ENCODE results near the gene COL11A2. TPM values are rescaled to one million over a fixed set of nuclear protein-coding genes. Genes with fewer than 3 reads are reported as not detected.

COL11A2 gene
- total RNA-seq, 1 experiment from 2014 or later = 0.58 TPM

DNA sequence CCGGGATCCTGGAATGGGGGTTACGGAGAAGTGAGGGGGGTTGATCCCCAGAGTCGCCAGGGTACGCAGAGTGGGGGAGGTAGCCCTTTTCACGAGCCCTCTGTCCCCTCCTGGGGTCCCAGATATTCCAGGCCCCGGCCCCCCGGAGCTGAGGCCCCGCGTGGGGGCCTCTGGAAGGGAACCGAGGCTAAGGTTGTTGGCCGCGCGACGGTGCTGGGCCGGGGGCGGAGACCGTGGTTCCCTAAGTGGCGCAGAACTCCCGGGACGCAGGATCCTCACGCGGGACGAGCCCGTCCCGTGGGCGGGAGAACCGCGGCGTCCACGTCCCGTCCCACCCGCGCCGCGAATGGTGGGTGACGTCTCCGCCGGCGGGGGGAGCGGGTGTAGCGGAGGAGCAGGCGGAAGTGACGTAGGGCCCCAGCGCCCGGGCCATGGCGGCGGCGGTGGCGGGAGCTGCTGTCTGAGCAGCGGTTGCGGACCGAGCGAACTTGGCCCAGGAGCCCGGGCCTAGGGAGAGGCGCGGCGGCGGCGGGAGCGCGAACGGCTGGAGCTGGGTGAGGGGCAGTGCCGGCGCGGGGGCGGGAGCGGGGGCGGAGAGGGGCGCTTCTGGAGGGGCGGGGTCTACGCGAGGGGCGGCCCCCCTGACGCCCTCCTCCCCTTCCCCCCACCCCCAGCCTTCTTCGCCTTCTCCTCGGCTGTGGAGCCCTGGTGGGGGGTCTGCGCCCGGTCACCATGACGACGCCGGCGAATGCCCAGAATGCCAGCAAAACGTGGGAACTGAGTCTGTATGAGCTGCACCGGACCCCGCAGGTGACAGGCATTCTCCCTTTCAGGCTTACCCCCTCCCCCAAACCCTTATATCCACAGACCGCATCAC, 16.1 kb upstream of the COL11A2 start, which contains the start of gene RING1:
TSS of gene RING1 (plus strand) at position 410 of the 877 bp plus-strand sequence. CDS start at position 733, 323 bp downstream.
- no peaks in the 10 kb centered on the region for H3K9me2 ChIP-seq (replicated peaks; ENCODE audit: low read length)
- POLR2A ChIA-PET (ENCODE audit: unreplicated experiment) = interaction anchor here (0.6 to 0.9 kb wide), 2 partner anchors 187 to 237 kb away, joined by 3 to 5 read pairs; no protein-coding TSS in a partner anchor
- no peaks in the 10 kb centered on the region for H4K20me1 ChIP-seq (ENCODE audit: low read length)
- peaks cover 40% of the 10 kb centered on the region for H3K4me1 ChIP-seq (ENCODE audit: insufficient read depth, low read length)
- TF ChIP-seq EZH2phosphoT487 (IDR thresholded peaks at IDR 0.05; ENCODE audit: borderline replicate concordance, low read length) = no peak
- no peak for TF ChIP-seq EZH2 (IDR thresholded peaks at IDR 0.05; ENCODE audit: low read length, unreplicated experiment)
- no peak for TF ChIP-seq CTCF (conservative IDR thresholded peaks at IDR 0.05; ENCODE audit: low read depth, low read length)
- peak within 1 kb of the TSS; percentile 84 for H3K27ac ChIP-seq (ENCODE audit: low read length)
- H3K9me3 ChIP-seq (ENCODE audit: low read length) = no peaks in the 10 kb centered on the region
- intact Hi-C loops (cut with micrococcal nuclease) = loop anchor here (10.0 kb wide), 2 partner anchors 66 to 206 kb away; partner anchors contain the start of genes B3GALT4, CUTA, PHF1 and RPS18
- peak within 1 kb of the TSS; percentile 84 for H2AFZ ChIP-seq (ENCODE audit: low read length)
- no peaks in the 10 kb centered on the region for H3F3A ChIP-seq (ENCODE audit: low read length, unreplicated experiment)
- DNase-seq = peak; percentile 62
- peak within 1 kb of the TSS; percentile 100 for H3K4me2 ChIP-seq (ENCODE audit: low read length)
- CTCF ChIA-PET = interaction anchor here (0.6 kb wide), 1 partner anchor 47 kb away, joined by 3 read pairs; no protein-coding TSS in a partner anchor
- H3K36me3 ChIP-seq (ENCODE audit: low read depth, low read length) = peaks cover 6% of the 10 kb centered on the region
- H3K9ac ChIP-seq (ENCODE audit: low read length) = peak within 1 kb of the TSS; percentile 98
- BruUV-seq (replicated peaks) = no TSS peak
- peaks cover 12% of the 10 kb centered on the region for H3K79me2 ChIP-seq (ENCODE audit: low read length)
- peak within 1 kb of the TSS; percentile 84 for H3K4me3 ChIP-seq (ENCODE audit: low read length)
- no peaks in the 10 kb centered on the region for H3K27me3 ChIP-seq (ENCODE audit: low read length)
- ATAC-seq = peak; percentile 32

DNA sequence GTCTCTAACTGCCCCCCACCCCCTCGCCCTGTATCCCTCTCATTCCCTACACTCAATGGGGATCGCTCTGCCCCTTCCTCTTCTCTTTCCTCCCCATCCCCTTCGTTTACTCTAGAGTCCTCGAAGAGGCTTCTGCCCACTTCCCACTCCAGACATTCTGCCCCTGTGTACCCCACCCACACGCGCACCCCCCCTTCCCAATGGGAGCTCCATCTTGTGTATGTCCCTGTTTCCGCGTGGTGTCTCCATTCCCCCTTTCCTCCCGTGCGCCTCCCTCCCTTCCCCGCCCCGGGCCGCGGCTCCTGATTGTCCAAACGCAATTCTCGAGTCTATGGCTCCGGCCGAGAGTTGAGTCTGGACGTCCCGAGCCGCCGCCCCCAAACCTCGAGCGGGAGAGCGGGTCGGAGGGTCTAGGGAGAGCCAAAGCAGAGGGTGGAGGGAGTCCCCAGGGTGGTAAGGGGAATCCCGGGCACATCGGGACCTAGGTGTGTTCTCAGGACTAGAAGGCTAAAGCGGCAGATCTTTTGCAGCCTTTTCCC, 15.4 kb upstream of the COL11A2 start:
- Histone ChIP-seq H4K20me1 (ENCODE audit: low read length) (no peaks in the 10 kb centered on the region), H3K9me2 (replicated peaks; ENCODE audit: low read length) (no peaks in the 10 kb centered on the region), H3K4me2 (ENCODE audit: low read length) (peak overlapping the region; percentile 100), H2AFZ (ENCODE audit: low read length) (peak overlapping the region; percentile 84), H3K9me3 (ENCODE audit: low read length) (no peaks in the 10 kb centered on the region), H3F3A (ENCODE audit: low read length, unreplicated experiment) (no peaks in the 10 kb centered on the region), H3K27ac (ENCODE audit: low read length) (peak overlapping the region; percentile 84), H3K4me3 (ENCODE audit: low read length) (peak overlapping the region; percentile 84), H3K9ac (ENCODE audit: low read length) (peak overlapping the region; percentile 98), H3K36me3 (ENCODE audit: low read depth, low read length) (peaks cover 13% of the 10 kb centered on the region), H3K27me3 (ENCODE audit: low read length) (no peaks in the 10 kb centered on the region), H3K79me2 (ENCODE audit: low read length) (peaks cover 20% of the 10 kb centered on the region), H3K4me1 (ENCODE audit: insufficient read depth, low read length) (peaks cover 43% of the 10 kb centered on the region)
- intact Hi-C loops (cut with micrococcal nuclease) = loop anchor here (2.0 to 10.0 kb wide), 3 partner anchors 41 to 207 kb away; partner anchors contain the start of genes B3GALT4, CUTA, PHF1 and RPS18
- TF ChIP-seq CTCF (conservative IDR thresholded peaks at IDR 0.05; ENCODE audit: low read depth, low read length) = no peak
- TF ChIP-seq EZH2phosphoT487 (IDR thresholded peaks at IDR 0.05; ENCODE audit: borderline replicate concordance, low read length) = no peak
- TF ChIP-seq EZH2 (IDR thresholded peaks at IDR 0.05; ENCODE audit: low read length, unreplicated experiment) = no peak
- POLR2A ChIA-PET (ENCODE audit: unreplicated experiment) = no interaction called here
- CTCF ChIA-PET = interaction anchor here (0.6 kb wide), 1 partner anchor 48 kb away, joined by 3 read pairs; no protein-coding TSS in a partner anchor
- TSS peak; percentile 99 for BruUV-seq (replicated peaks)
- DNase-seq (peak; percentile 38), ATAC-seq (peak; percentile 10)

All from PC-3 (cell line).